ENCODE measurements around the gene WNT2B.

The WNT2B gene

DNA sequence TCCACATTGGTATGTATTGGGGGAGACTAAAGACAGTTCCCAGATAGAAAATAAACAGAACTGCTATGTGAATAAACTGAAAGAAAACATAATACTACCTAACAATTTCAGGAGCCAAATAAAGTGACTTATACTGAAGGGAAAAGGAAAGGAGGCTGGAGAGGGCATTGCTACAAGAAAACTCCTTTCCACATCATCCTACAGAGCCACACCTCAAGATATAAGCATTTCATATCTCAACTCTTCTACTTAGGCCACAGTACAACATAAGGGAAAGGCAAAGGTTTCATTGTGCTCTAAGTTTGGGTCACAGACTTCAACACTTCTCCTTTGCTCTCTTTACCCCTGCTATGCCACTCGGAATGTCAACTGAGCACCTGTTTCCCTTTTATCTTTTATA lies 55.3 kb downstream of the WNT2B start:
- H2BK5ac ChIP-seq (ENCODE audit: low read depth, low read length, poor library complexity, severe bottlenecking) = no peak overlapping the region
- no peaks in the 10 kb centered on the region for H3K9me3 ChIP-seq (ENCODE audit: control insufficient read depth, low read length)

DNA sequence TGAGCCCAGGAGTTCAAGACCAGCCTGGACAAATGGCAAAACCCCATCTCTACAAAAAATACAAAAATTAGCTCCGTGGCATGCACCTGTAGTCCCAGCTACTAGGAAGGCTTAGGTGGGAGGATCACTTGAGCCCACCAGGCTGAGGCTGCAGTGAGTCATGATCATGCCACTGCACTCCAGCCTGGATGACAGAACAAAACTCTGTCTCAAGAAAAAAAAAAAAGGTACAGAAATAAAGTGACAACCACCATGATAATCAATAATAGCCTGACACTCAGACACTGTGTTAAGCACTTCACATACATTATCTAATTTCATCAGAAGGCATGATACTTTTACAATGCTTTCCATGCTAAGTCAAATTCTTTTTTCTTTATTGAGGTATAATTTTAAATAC lies 57.0 kb downstream of the WNT2B start:
- Histone ChIP-seq H4K91ac (ENCODE audit: low read length) (no peak overlapping the region), H3K4me3 (ENCODE audit: insufficient read depth in 1 of 2, low read depth in 1 of 2, low read length in 2 of 2) (no peak overlapping the region), H3K79me1 (replicated peaks; ENCODE audit: low read length, poor library complexity, severe bottlenecking) (peaks cover 2% of the 10 kb centered on the region), H3K9me3 (ENCODE audit: control insufficient read depth, low read length) (no peaks in the 10 kb centered on the region), H3K4me2 (ENCODE audit: low read length, poor library complexity, severe bottlenecking) (no peak overlapping the region), H2AFZ (ENCODE audit: low read depth, low read length) (no peak overlapping the region), H4K8ac (ENCODE audit: low read length) (no peak overlapping the region), H2BK12ac (ENCODE audit: low read length in 2 of 2) (no peak overlapping the region), H3K14ac (ENCODE audit: low read length in 2 of 2) (no peak overlapping the region), H2AK5ac (ENCODE audit: low read length, severe bottlenecking) (no peak overlapping the region), H3K27me3 (ENCODE audit: control insufficient read depth in 1 of 2, insufficient read depth in 1 of 2, low read length in 2 of 2) (no peaks in the 10 kb centered on the region), H3K36me3 (ENCODE audit: control insufficient read depth in 1 of 2, insufficient read depth in 2 of 2, low read depth in 1 of 2, low read length in 2 of 2) (peaks cover 1 to 48% of the 10 kb centered on the region in 2 experiments), H3K4me1 (ENCODE audit: control insufficient read depth, insufficient read depth, low read depth, low read length) (peaks cover 2% of the 10 kb centered on the region), H3K27ac (ENCODE audit: low read length, poor library complexity, severe bottlenecking) (no peak overlapping the region), H2BK120ac (ENCODE audit: low read depth, low read length) (no peak overlapping the region), H3K18ac (ENCODE audit: low read depth in 1 of 2, low read length in 2 of 2) (no peak overlapping the region), H3K23ac (ENCODE audit: low read length in 2 of 2) (no peak overlapping the region), H2BK15ac (ENCODE audit: low read depth, poor library complexity, severe bottlenecking) (no peak overlapping the region), H3K4ac (ENCODE audit: low read depth in 1 of 2, low read length in 2 of 2) (no peak overlapping the region), H3K9ac (ENCODE audit: low read length) (no peak overlapping the region), H2BK5ac (ENCODE audit: low read depth, low read length, poor library complexity, severe bottlenecking) (no peak overlapping the region)
- WGBS = 91% methylated on average over 1 of the region's 1 CpG
- no peak for DNase-seq

More for the DNA sequence above, 55.3 kb downstream of the WNT2B start:
- no peak overlapping the region for H3K4me3 ChIP-seq (ENCODE audit: insufficient read depth in 1 of 2, low read depth in 1 of 2, low read length in 2 of 2)
- H3K79me1 ChIP-seq (replicated peaks; ENCODE audit: low read length, poor library complexity, severe bottlenecking) = peaks cover 2% of the 10 kb centered on the region
- 100% methylated on average over 1 of the region's 1 CpG for WGBS
- no peak overlapping the region for H2AFZ ChIP-seq (ENCODE audit: low read depth, low read length)
- H3K18ac ChIP-seq (ENCODE audit: low read depth in 1 of 2, low read length in 2 of 2) = no peak overlapping the region
- H2AK5ac ChIP-seq (ENCODE audit: low read length, severe bottlenecking) = no peak overlapping the region
- H2BK12ac ChIP-seq (ENCODE audit: low read length in 2 of 2) = no peak overlapping the region
- H2BK120ac ChIP-seq (ENCODE audit: low read depth, low read length) = no peak overlapping the region
- no peak overlapping the region for H3K4ac ChIP-seq (ENCODE audit: low read depth in 1 of 2, low read length in 2 of 2)
- no peak overlapping the region for H3K23ac ChIP-seq (ENCODE audit: low read length in 2 of 2)
- no peak overlapping the region for H2BK15ac ChIP-seq (ENCODE audit: low read depth, poor library complexity, severe bottlenecking)
- peaks cover 0 to 32% of the 10 kb centered on the region in 2 experiments for H3K36me3 ChIP-seq (ENCODE audit: control insufficient read depth in 1 of 2, insufficient read depth in 2 of 2, low read depth in 1 of 2, low read length in 2 of 2)
- no peak overlapping the region for H3K27ac ChIP-seq (ENCODE audit: low read length, poor library complexity, severe bottlenecking)
- no peaks in the 10 kb centered on the region for H3K27me3 ChIP-seq (ENCODE audit: control insufficient read depth in 1 of 2, insufficient read depth in 1 of 2, low read length in 2 of 2)
- DNase-seq = no peak
- H4K91ac ChIP-seq (ENCODE audit: low read length) = no peak overlapping the region
- H3K4me2 ChIP-seq (ENCODE audit: low read length, poor library complexity, severe bottlenecking) = no peak overlapping the region
- H4K8ac ChIP-seq (ENCODE audit: low read length) = no peak overlapping the region
- peaks cover 2% of the 10 kb centered on the region for H3K4me1 ChIP-seq (ENCODE audit: control insufficient read depth, insufficient read depth, low read depth, low read length)
- H3K9ac ChIP-seq (ENCODE audit: low read length) = no peak overlapping the region
- no peak overlapping the region for H3K14ac ChIP-seq (ENCODE audit: low read length in 2 of 2)

DNA sequence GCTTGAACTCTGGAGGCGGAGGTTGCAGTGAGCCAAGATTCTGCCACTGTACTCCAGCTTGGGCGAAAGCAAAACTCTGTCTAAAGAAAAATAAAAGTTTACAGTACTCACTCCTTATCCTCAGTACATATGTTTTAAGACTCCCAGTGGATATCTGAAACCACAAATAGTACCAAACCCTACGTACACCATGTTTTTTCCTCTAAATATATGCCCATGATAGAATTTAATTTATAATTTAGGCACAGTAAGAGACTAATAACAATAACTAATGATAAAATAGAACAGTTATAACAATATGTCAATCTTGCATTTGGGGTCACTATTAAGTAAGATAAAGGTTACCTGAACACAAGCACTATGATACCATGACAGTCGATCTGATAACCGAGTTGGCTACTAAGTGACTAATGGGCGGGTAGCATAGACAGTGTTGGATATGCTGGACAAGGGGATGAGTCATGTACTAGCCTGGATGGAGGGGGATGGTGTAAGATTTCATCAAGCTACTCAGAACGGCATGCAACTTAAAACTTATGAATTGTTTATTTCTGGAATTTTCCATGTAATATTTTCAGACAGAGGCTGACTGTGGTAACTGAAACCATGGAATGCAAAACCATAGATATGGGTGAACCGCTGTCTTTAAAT lies 66.5 kb downstream of the WNT2B start:
- H3K4me2 ChIP-seq (ENCODE audit: low read length, poor library complexity, severe bottlenecking) = no peak overlapping the region
- no peak overlapping the region for H4K8ac ChIP-seq (ENCODE audit: low read length)
- no peak overlapping the region for H3K23ac ChIP-seq (ENCODE audit: low read length in 2 of 2)
- H2AK5ac ChIP-seq (ENCODE audit: low read length, severe bottlenecking) = no peak overlapping the region
- no peaks in the 10 kb centered on the region for H3K9me3 ChIP-seq (ENCODE audit: control insufficient read depth, low read length)
- H2AFZ ChIP-seq (ENCODE audit: low read depth, low read length) = no peak overlapping the region
- no peaks in the 10 kb centered on the region for H3K27me3 ChIP-seq (ENCODE audit: control insufficient read depth in 1 of 2, insufficient read depth in 1 of 2, low read length in 2 of 2)
- no peak overlapping the region for H2BK15ac ChIP-seq (ENCODE audit: low read depth, poor library complexity, severe bottlenecking)
- H3K79me1 ChIP-seq (replicated peaks; ENCODE audit: low read length, poor library complexity, severe bottlenecking) = peaks cover 3% of the 10 kb centered on the region
- WGBS = 40% methylated on average over 5 of the region's 8 CpGs
- no peak overlapping the region for H2BK120ac ChIP-seq (ENCODE audit: low read depth, low read length)
- H3K27ac ChIP-seq (ENCODE audit: low read length, poor library complexity, severe bottlenecking) = peak overlapping the region; percentile 32
- peaks cover 19 to 65% of the 10 kb centered on the region in 2 experiments for H3K36me3 ChIP-seq (ENCODE audit: control insufficient read depth in 1 of 2, insufficient read depth in 2 of 2, low read depth in 1 of 2, low read length in 2 of 2)
- DNase-seq = peak; percentile 97
- H4K91ac ChIP-seq (ENCODE audit: low read length) = no peak overlapping the region
- no peak overlapping the region for H3K4ac ChIP-seq (ENCODE audit: low read depth in 1 of 2, low read length in 2 of 2)
- H3K18ac ChIP-seq (ENCODE audit: low read depth in 1 of 2, low read length in 2 of 2) = no peak overlapping the region
- H3K4me3 ChIP-seq (ENCODE audit: insufficient read depth in 1 of 2, low read depth in 1 of 2, low read length in 2 of 2) = no peak overlapping the region
- no peak overlapping the region for H3K9ac ChIP-seq (ENCODE audit: low read length)
- H3K4me1 ChIP-seq (ENCODE audit: control insufficient read depth, insufficient read depth, low read depth, low read length) = no peaks in the 10 kb centered on the region
- no peak overlapping the region for H3K14ac ChIP-seq (ENCODE audit: low read length in 2 of 2)
- no peak overlapping the region for H2BK5ac ChIP-seq (ENCODE audit: low read depth, low read length, poor library complexity, severe bottlenecking)
- H2BK12ac ChIP-seq (ENCODE audit: low read length in 2 of 2) = no peak overlapping the region

DNA sequence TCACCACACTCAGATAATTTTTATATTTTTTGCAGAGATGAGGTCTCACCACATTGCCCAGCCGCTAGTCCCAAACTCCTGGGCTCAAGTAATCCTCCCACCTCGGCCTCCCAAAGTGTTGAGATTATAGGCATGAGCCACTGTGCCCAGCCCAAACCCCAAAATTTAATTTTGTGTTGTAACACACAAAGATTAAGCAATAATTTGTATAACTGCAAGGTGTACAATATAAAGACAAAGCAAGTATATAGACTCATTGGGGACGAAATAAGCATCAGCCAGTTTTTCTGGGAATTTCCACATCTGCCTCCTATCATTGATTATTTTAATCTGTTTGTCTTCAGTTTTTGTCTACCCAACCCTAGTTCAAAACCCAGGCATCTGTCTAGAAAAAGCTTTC lies 67.5 kb downstream of the WNT2B start:
- H3K27ac ChIP-seq (ENCODE audit: low read length, poor library complexity, severe bottlenecking) = peak overlapping the region; percentile 66
- H4K91ac ChIP-seq (ENCODE audit: low read length) = no peak overlapping the region
- peak overlapping the region; percentile 91 for H2AK5ac ChIP-seq (ENCODE audit: low read length, severe bottlenecking)
- 78% methylated on average over 2 of the region's 3 CpGs for WGBS
- H3K23ac ChIP-seq (ENCODE audit: low read length in 2 of 2) = no peak overlapping the region
- H3K4me3 ChIP-seq (ENCODE audit: insufficient read depth in 1 of 2, low read depth in 1 of 2, low read length in 2 of 2) = no peak overlapping the region
- no peaks in the 10 kb centered on the region for H3K9me3 ChIP-seq (ENCODE audit: control insufficient read depth, low read length)
- H3K4ac ChIP-seq (ENCODE audit: low read depth in 1 of 2, low read length in 2 of 2) = peak overlapping the region in 1 of 2 experiments; percentile 28
- H3K18ac ChIP-seq (ENCODE audit: low read depth in 1 of 2, low read length in 2 of 2) = peak overlapping the region in 1 of 2 experiments; percentile 40
- no peak overlapping the region for H2AFZ ChIP-seq (ENCODE audit: low read depth, low read length)
- H2BK15ac ChIP-seq (ENCODE audit: low read depth, poor library complexity, severe bottlenecking) = no peak overlapping the region
- no peaks in the 10 kb centered on the region for H3K4me1 ChIP-seq (ENCODE audit: control insufficient read depth, insufficient read depth, low read depth, low read length)
- peaks cover 3% of the 10 kb centered on the region for H3K79me1 ChIP-seq (replicated peaks; ENCODE audit: low read length, poor library complexity, severe bottlenecking)
- no peak overlapping the region for H2BK120ac ChIP-seq (ENCODE audit: low read depth, low read length)
- no peaks in the 10 kb centered on the region for H3K27me3 ChIP-seq (ENCODE audit: control insufficient read depth in 1 of 2, insufficient read depth in 1 of 2, low read length in 2 of 2)
- H3K9ac ChIP-seq (ENCODE audit: low read length) = no peak overlapping the region
- DNase-seq = no peak
- H3K4me2 ChIP-seq (ENCODE audit: low read length, poor library complexity, severe bottlenecking) = no peak overlapping the region
- peak overlapping the region in 1 of 2 experiments; percentile 28 for H2BK12ac ChIP-seq (ENCODE audit: low read length in 2 of 2)
- H3K36me3 ChIP-seq (ENCODE audit: control insufficient read depth in 1 of 2, insufficient read depth in 2 of 2, low read depth in 1 of 2, low read length in 2 of 2) = peaks cover 16 to 68% of the 10 kb centered on the region in 2 experiments
- H3K14ac ChIP-seq (ENCODE audit: low read length in 2 of 2) = no peak overlapping the region
- H4K8ac ChIP-seq (ENCODE audit: low read length) = no peak overlapping the region
- H2BK5ac ChIP-seq (ENCODE audit: low read depth, low read length, poor library complexity, severe bottlenecking) = peak overlapping the region; percentile 51

All from mesenchymal stem cell (in vitro differentiated cells and primary cell).